Spinal cord (tissue), 10 donors: ENCODE results near the gene HFE. TPM values are rescaled to one million over a fixed set of nuclear protein-coding genes. Genes with fewer than 3 reads are reported as not detected.
"Not testable (repeated sequence)": the region's sequence is repeated elsewhere in the genome, so short reads cannot be mapped to it uniquely, and the experiment has no call there.

Experiments
- DNase-seq, 6 donors: peaks; one replicate each; pipeline versions ENCODE4 v3.0.0 to v3.0.0-alpha.2; 2013 to 2015; ENCODE audit warnings: low spot score in 6 of 6, low read depth in 4 of 6
- H3K27ac ChIP-seq: one replicate; pipeline ENCODE4 v1.5.1; 2013; ENCODE audit warnings: low read depth, low read length, control low read depth
- H3K27me3 ChIP-seq: one replicate; pipeline ENCODE4 v1.6.1; 2013; ENCODE audit warnings: low read length; ENCODE audit not compliant: control insufficient read depth, insufficient read depth
- H3K36me3 ChIP-seq: one replicate; pipeline ENCODE4 v1.6.1; 2013; ENCODE audit warnings: low read length; ENCODE audit not compliant: control insufficient read depth, insufficient read depth
- H3K4me1 ChIP-seq: one replicate; pipeline ENCODE4 v1.6.1; 2013; ENCODE audit warnings: low read length; ENCODE audit not compliant: control insufficient read depth, insufficient read depth
- H3K4me3 ChIP-seq: one replicate; pipeline ENCODE4 v1.5.1; 2013; ENCODE audit warnings: low read depth, low read length, control low read depth
- H3K9me3 ChIP-seq: one replicate; pipeline ENCODE4 v1.6.1; 2013; ENCODE audit warnings: low read length; ENCODE audit not compliant: control insufficient read depth, insufficient read depth
- WGBS: methylation state at CpG from one replicate; pipeline ENCODE4 v1.1.5; 2013; ENCODE audit warnings: missing lambda C conversion rate; ENCODE audit not compliant: insufficient coverage; 5-methylcytosine and 5-hydroxymethylcytosine counted together
- polyA plus RNA-seq, 2 donors: library from polyadenylated mRNA; unstranded; fragments of 120-200 nt; gene quantifications; one replicate each; pipeline ENCODE4 v1.2.1, GENCODE V29; 2013; ENCODE audit not compliant: insufficient read length in 2 of 2
- total RNA-seq, 2 donors: library from RNA; depleted of rRNA in 1 of 2; stranded (reverse); fragments of 120-200 nt in 1 of 2; fragments of >200 nt in 1 of 2; gene quantifications; one replicate each; pipeline versions ENCODE4 v1.2.3 to v1.2.4, GENCODE V29; 2013 to 2014
- donor health status: healthy.

HFE gene
- total and polyA plus RNA-seq, 4 donors = 4.2 to 8.9 (median 5.3) TPM

GRCh38 chr6:26051665-26052310 is 35.4 kb upstream of the HFE start:
- H3K36me3 ChIP-seq = no peaks in the 10 kb centered on the region
- WGBS = no CpG with 5 or more reads among the region's 4 CpGs
- H3K27ac ChIP-seq = no peak overlapping the region

GRCh38 chr6:26052762-26053250 is 34.4 kb upstream of the HFE start:
- H3K27me3 ChIP-seq, H3K4me3 ChIP-seq, H3K9me3 ChIP-seq, H3K36me3 ChIP-seq, H3K27ac ChIP-seq, DNase-seq: not testable (repeated sequence)
- peaks cover 13% of the 10 kb centered on the region for H3K4me1 ChIP-seq
- 98% methylated on average over 10 of the region's 18 CpGs for WGBS

More at GRCh38 chr6:26051665-26052310, 35.4 kb upstream of the HFE start:
- no peak overlapping the region for H3K4me3 ChIP-seq
- H3K4me1 ChIP-seq = peaks cover 13% of the 10 kb centered on the region
- DNase-seq = no peak
- no peaks in the 10 kb centered on the region for H3K27me3 ChIP-seq
- H3K9me3 ChIP-seq = no peaks in the 10 kb centered on the region

DNA sequence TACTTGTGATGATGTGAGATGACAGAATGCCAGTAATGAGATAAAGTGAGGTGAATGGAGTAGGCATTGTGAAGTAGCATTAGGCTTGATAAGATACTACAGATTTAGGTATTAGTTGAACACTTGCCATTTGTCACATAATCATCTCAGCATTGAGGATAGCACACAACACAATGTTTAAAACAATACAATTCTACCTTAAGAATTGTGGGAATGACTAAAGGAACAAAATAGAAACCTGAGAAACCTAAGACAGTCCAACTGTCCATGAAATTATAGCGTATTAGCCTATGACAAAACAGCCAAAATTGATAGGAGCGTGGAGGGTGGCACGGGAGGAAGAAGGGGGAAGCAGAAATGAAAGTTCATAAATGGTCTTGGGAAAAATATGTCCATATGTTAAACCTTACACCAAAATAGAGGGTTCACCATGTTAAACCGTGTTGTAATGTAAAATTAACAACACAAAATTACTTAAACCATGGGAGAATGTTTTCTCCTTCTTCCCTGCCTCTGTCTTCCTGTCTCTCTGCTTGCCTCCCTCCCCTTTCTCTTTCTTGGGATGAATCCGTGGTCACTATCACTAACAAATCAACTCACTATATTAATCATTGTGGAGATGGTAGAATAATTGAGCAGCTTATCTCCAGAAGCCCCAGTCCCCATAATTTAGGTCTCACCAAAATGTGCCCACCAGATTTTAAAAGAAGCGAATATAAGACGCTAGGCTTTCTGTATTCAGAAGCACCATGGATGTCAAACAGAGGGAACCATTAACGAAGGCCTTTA is 33.0 kb upstream of the HFE start:
- Histone ChIP-seq H3K9me3 (no peaks in the 10 kb centered on the region), H3K4me3 (peak overlapping the region; percentile 85), H3K4me1 (peaks cover 13% of the 10 kb centered on the region), H3K27me3 (no peaks in the 10 kb centered on the region), H3K36me3 (no peaks in the 10 kb centered on the region), H3K27ac (peak overlapping the region; percentile 96)
- DNase-seq = no peak
- WGBS = 0% methylated on average over 1 of the region's 8 CpGs

DNA sequence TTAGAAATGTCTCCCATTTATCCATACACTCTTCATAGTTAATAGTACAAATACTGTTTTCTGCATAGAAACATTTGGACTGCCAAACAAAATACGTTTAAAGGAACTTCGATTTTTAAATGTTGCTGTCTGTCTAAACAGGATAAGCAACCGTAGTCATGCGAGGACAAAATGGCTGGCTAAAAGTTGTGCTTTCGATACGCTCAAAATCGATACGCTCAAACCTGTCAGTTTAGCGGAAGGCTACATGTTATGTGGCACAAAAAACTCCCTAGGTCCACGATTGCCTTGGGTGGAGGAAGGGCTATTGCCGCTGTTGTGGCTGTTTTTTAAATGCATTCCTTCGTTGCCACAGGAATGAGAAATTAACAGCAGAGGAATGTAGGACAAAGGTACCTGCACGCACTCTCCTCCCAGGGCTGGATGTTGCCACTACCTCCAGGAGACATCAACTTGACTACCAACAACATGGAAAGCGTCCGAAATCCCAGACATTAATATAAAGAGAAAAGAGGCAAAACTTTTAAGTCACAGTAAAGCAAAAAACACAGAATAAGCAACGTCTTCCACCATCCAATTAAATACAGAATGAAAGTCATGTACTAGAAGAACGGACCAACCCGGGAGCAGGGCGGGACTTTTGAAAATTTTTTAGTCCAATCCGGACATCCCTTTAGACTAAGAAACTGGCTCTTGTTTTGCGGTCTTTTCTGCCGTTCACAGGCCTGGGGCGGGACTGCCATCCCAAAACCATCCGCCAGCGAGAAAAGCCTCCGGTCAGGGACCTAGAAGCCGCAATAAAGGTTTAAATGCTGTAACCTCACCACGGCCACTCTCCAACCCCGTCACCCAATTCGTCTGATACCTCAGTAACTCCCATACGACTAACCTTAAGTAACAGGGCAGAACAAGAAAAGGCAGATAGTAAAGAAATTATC is 32.2 kb upstream of the HFE start:
- Histone ChIP-seq H3K27me3 (no peaks in the 10 kb centered on the region), H3K9me3 (no peaks in the 10 kb centered on the region), H3K4me3 (peak overlapping the region; percentile 85), H3K36me3 (no peaks in the 10 kb centered on the region), H3K27ac (peak overlapping the region; percentile 96), H3K4me1 (peaks cover 13% of the 10 kb centered on the region)
- DNase-seq = peak in 5 of 6 donors; percentile 88 to 98 (median 92)
- WGBS = 0% methylated on average over 21 of the region's 31 CpGs

DNA sequence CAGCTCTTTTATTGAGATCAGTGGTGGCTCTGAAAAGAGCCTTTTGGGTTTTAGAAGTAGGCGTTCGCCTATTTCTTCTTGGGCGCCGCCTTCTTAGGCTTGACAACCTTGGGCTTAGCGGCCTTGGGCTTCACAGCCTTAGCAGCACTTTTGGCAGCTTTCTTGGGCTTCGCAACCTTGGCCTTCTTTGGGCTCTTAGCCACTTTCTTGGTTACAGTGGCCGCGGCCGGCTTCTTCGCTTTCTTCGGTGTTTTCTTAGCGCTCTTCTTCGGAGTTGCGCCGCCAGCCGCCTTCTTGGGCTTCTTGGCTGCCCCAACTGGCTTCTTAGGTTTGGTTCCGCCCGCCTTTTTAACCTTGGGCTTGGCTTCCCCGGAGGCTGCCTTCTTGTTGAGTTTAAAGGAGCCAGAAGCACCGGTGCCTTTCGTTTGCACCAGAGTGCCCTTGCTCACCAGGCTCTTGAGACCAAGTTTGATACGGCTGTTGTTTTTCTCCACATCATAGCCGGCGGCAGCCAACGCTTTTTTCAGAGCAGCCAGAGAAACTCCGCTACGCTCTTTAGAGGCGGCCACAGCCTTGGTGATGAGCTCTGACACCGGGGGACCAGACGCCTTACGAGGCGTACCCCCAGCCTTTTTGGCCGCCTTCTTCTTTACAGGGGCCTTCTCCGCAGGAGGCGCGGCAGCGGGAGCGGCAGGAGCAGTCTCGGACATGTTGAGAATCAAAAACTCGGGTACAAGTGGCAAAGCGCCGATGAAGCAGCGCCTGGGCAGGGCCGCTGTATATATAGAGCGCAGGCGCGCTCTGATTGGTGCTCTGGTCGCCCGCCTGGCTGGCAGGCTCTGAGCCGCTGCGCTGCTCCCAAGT is 31.3 kb upstream of the HFE start:
- Histone ChIP-seq H3K27ac (peak overlapping the region; percentile 96), H3K4me3 (peak overlapping the region; percentile 85), H3K9me3 (no peaks in the 10 kb centered on the region), H3K4me1 (peaks cover 13% of the 10 kb centered on the region), H3K27me3 (no peaks in the 10 kb centered on the region), H3K36me3 (no peaks in the 10 kb centered on the region)
- WGBS = under 1% methylated on average over 51 of the region's 51 CpGs
- DNase-seq = peak in 3 of 6 donors; percentile 88 to 96 (median 95)

DNA sequence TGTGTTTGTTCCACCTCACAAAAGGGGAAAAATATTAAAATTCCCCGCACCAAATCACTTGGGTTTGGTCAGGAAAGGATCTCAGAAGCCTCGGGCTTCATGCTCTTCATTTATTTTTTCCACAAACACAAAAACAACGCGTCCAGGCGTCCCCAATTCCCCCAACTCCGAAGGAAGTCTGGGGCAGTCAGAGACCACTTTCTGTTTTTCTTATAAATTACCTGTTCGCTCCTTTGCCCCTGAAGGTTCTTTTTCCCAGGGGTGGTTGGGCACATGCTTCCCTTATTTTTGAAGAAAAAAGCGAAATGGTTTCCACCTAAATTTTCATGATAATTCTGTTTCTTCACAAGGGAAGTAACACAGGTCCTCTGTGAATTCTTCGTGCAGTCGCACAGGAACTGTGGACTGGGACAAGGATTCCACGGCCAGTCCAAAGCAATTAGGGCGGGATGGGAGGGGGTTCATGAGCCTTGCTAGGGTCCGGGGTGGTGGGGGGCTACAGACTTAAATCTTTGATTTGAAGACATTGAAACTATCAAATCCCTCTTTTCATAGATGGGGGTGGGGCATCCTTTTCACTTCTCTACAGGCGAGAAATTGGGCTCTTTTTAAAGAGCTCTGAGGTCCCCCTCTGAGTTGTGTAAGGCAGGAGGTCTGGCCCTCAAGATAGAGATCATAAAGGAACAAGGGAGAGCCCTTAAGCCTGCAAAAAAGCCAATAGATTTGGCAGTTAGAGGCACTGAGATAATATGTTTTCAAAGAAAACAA is 30.5 kb upstream of the HFE start:
- peaks cover 13% of the 10 kb centered on the region for H3K4me1 ChIP-seq
- H3K27me3 ChIP-seq = no peaks in the 10 kb centered on the region
- DNase-seq = peak in 3 of 6 donors; percentile 63 to 80 (median 68)
- WGBS = 0% methylated on average over 8 of the region's 14 CpGs
- peak overlapping the region; percentile 96 for H3K27ac ChIP-seq
- H3K9me3 ChIP-seq = no peaks in the 10 kb centered on the region
- H3K4me3 ChIP-seq = peak overlapping the region; percentile 85
- H3K36me3 ChIP-seq = no peaks in the 10 kb centered on the region

DNA sequence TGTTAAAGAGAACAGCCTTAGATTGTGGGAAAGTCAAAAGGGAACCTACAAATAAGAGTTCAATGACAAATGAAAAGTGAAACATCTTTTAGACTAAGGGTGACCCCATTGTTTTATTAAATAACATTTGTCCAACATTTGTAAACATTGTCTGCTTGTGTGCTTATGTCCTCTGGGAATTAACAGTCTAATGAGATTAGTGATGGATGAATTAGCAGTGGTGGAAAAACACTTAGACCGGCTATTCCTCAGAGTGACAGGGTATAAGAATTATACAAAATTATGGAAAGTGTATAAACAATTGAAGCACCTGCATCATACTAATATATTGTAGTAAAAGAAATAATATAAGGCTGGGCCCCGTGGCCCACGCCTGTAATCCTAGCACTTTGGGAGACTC is 29.3 kb upstream of the HFE start:
- Histone ChIP-seq H3K4me1 (peaks cover 13% of the 10 kb centered on the region), H3K36me3 (no peaks in the 10 kb centered on the region), H3K4me3 (no peak overlapping the region), H3K27ac (no peak overlapping the region), H3K27me3 (no peaks in the 10 kb centered on the region), H3K9me3 (no peaks in the 10 kb centered on the region)
- no CpG with 5 or more reads among the region's 3 CpGs for WGBS
- DNase-seq = no peak

- H3K27me3 ChIP-seq, H3K9me3 ChIP-seq, H3K4me3 ChIP-seq, H3K36me3 ChIP-seq, DNase-seq, H3K27ac ChIP-seq: not testable (repeated sequence)
- 97% methylated on average over 7 of the region's 12 CpGs for WGBS
- H3K4me1 ChIP-seq = peaks cover 12% of the 10 kb centered on the region
These were observed 28.7 kb upstream of the HFE start for GRCh38 chr6:26058477-26059033.
